B cell (primary cell): ENCODE data around the gene FOXN3.

ENCODE experiments used
- EZH2 ChIP-seq: IDR thresholded peaks from 2 replicates; pipeline ENCODE4 v1.6.1; 2012; ENCODE audit warnings: borderline replicate concordance, low read depth, mild to moderate bottlenecking, moderate library complexity, low read length; ENCODE audit not compliant: insufficient read depth, poor library complexity, severe bottlenecking
- TF ChIP-seq, protein P1 (sequence below): fragments of 200-600 bp; IDR thresholded peaks from one replicate; pipeline ENCODE4 v1.8.0; 2022; ENCODE audit warnings: antibody characterized with exemption, mild to moderate bottlenecking

DNA sequence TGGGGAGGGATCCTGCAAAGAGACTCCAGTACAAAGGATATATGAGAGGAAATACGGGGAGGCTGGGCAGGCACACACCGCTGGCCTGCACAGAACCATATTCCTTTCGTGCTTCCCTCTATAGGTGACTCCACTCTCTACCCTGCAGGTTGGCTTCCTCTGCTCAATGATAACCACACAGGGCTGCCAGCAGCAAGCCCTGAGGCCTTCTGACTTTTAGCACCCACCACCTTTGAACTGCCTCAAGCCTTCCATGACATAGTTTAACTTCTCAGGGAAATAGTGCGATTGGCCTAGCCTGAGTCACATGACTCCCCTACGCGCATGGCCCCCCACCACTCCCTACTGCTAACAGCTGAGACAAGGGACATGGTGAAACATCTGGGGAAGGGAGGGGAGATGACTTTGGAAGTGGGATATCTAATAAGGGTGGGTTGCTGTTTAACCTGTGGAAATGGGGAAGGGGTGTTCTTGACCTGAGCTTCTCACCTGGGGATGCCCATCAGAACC is 3.0 kb upstream of the FOXN3 start:
- TF ChIP-seq, protein P1, sequence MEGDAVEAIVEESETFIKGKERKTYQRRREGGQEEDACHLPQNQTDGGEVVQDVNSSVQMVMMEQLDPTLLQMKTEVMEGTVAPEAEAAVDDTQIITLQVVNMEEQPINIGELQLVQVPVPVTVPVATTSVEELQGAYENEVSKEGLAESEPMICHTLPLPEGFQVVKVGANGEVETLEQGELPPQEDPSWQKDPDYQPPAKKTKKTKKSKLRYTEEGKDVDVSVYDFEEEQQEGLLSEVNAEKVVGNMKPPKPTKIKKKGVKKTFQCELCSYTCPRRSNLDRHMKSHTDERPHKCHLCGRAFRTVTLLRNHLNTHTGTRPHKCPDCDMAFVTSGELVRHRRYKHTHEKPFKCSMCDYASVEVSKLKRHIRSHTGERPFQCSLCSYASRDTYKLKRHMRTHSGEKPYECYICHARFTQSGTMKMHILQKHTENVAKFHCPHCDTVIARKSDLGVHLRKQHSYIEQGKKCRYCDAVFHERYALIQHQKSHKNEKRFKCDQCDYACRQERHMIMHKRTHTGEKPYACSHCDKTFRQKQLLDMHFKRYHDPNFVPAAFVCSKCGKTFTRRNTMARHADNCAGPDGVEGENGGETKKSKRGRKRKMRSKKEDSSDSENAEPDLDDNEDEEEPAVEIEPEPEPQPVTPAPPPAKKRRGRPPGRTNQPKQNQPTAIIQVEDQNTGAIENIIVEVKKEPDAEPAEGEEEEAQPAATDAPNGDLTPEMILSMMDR: no peak
- no peak for TF ChIP-seq EZH2
